ENCODE results near the gene RAPGEF5. TPM values are rescaled to one million over a fixed set of nuclear protein-coding genes. Genes with fewer than 3 reads are reported as not detected.

RAPGEF5 gene
- total and polyA plus RNA-seq, 2 experiments from 2014 or later, result 0.11 to 0.86 TPM

DNA sequence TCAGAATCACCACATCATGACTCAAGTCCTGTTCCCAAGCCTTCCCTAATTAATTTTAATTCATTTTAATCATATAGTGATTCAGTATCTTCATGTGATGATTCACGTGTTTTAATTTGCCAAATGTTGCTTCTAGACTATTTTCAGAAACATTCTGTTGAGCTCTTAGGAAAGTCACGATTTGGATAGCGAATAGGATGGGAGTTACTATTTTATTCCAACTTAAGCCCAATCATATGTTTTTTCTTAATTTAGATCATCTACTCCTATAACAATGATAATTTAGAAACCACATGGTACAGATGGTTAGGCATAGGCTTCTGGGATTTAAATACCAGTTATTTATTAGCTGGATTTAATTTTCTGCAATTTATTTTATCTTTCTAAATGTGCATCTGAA lies 49.1 kb downstream of the RAPGEF5 start:
- H3K4me2 ChIP-seq (ENCODE audit: unreplicated experiment), result no peak overlapping the region
- H3K9me3 ChIP-seq (ENCODE audit: low read depth), result no peaks in the 10 kb centered on the region
- no peak for DNase-seq
- 69 to 70% methylated on average over 3 of the region's 3 CpGs for WGBS, 2 experiments (ENCODE audit: low coverage in 1 of 2, low lambda C conversion rate in 2 of 2, missing lambda C conversion rate in 2 of 2)
- no peak overlapping the region for H3K9ac ChIP-seq
- H4K20me1 ChIP-seq (ENCODE audit: insufficient read depth), result no peaks in the 10 kb centered on the region
- in situ Hi-C loops (cut with MboI), result no loop called here
- H3F3A ChIP-seq (ENCODE audit: insufficient read depth), result no peaks in the 10 kb centered on the region
- TF ChIP-seq EZH2phosphoT487 (IDR thresholded peaks at IDR 0.05; ENCODE audit: insufficient read depth, low read depth) (no peak), EZH2 (IDR thresholded peaks at IDR 0.05; ENCODE audit: insufficient read depth, poor library complexity, severe bottlenecking) (no peak)
- H3K36me3 ChIP-seq (ENCODE audit: low read depth), result no peaks in the 10 kb centered on the region
- H3K27ac ChIP-seq, result no peak overlapping the region
- no peak overlapping the region for H3K4me3 ChIP-seq
- no peaks in the 10 kb centered on the region for H3K27me3 ChIP-seq (replicated peaks; ENCODE audit: insufficient read depth)
- no peaks in the 10 kb centered on the region for H3K9me2 ChIP-seq (ENCODE audit: insufficient read depth)
- no peak overlapping the region for H2AFZ ChIP-seq
- H3K79me2 ChIP-seq (ENCODE audit: insufficient read depth), result no peaks in the 10 kb centered on the region
- 0 out of 2 replicates have a peak, but pooled peaks cover 3% of the 10 kb centered on the region for H3K4me1 ChIP-seq (ENCODE audit: insufficient read depth)

DNA sequence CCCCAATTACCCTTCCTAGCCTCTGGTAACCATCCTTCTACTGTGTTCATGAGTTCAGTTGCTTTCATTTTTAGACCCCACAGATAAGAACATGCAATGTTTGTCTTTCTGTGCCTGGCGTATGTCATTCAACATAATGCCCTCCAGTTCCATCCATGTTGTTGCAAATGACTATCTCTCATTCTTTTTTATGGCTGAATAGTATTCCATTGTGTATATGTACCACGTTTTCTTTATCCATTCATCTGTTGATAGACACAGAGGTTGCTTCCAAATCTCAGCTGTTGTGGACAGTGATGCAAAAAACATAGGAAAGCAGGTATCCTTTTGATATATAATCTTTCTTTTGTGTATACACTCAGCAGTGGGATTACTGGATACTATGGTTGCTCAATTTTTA lies 51.2 kb downstream of the RAPGEF5 start:
- DNase-seq, result no peak
- H3K4me2 ChIP-seq (ENCODE audit: unreplicated experiment), result no peak overlapping the region
- H4K20me1 ChIP-seq (ENCODE audit: insufficient read depth), result no peaks in the 10 kb centered on the region
- H3K9me3 ChIP-seq (ENCODE audit: low read depth), result no peaks in the 10 kb centered on the region
- no peaks in the 10 kb centered on the region for H3K9me2 ChIP-seq (ENCODE audit: insufficient read depth)
- WGBS, 2 experiments (ENCODE audit: low coverage in 1 of 2, low lambda C conversion rate in 2 of 2, missing lambda C conversion rate in 2 of 2), result 37 to 54% methylated on average over 2 of the region's 2 CpGs
- H3K9ac ChIP-seq, result no peak overlapping the region
- H3K27me3 ChIP-seq (replicated peaks; ENCODE audit: insufficient read depth), result no peaks in the 10 kb centered on the region
- no peaks in the 10 kb centered on the region for H3K36me3 ChIP-seq (ENCODE audit: low read depth)
- no peak overlapping the region for H2AFZ ChIP-seq
- in situ Hi-C loops (cut with MboI), result no loop called here
- no peaks in the 10 kb centered on the region for H3F3A ChIP-seq (ENCODE audit: insufficient read depth)
- 0 out of 2 replicates have a peak, but pooled peaks cover 3% of the 10 kb centered on the region for H3K4me1 ChIP-seq (ENCODE audit: insufficient read depth)
- no peak overlapping the region for H3K4me3 ChIP-seq
- H3K79me2 ChIP-seq (ENCODE audit: insufficient read depth), result no peaks in the 10 kb centered on the region
- no peak overlapping the region for H3K27ac ChIP-seq
- TF ChIP-seq EZH2 (IDR thresholded peaks at IDR 0.05; ENCODE audit: insufficient read depth, poor library complexity, severe bottlenecking) (no peak), EZH2phosphoT487 (IDR thresholded peaks at IDR 0.05; ENCODE audit: insufficient read depth, low read depth) (no peak)

DNA sequence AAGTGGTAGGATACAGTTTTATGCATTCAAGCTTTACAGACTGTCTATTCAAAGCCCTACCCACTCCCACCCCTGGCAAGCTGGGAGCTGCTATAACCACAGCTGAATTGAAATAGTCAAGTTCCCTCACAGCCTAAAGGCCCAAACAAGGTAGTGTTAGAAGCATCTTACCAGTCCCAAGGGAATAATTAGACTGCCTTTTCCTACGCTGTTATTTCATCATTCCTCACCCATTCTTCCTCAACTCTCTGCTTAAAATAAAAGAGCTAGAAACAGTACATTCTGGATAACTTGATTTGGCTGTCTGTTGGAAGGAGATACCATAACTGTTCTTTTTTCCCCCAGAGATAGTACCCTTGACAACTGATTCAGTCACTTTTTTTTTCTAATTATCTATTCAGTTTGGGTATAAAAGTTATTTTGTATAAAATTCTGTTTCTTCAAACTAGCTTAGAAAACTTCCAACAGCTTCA lies 54.0 kb downstream of the RAPGEF5 start:
- 0 out of 2 replicates have a peak, but pooled peaks cover 3% of the 10 kb centered on the region for H3K4me1 ChIP-seq (ENCODE audit: insufficient read depth)
- H3K27me3 ChIP-seq (replicated peaks; ENCODE audit: insufficient read depth), result no peaks in the 10 kb centered on the region
- H3K79me2 ChIP-seq (ENCODE audit: insufficient read depth), result no peaks in the 10 kb centered on the region
- DNase-seq, result peak; percentile 32
- H3F3A ChIP-seq (ENCODE audit: insufficient read depth), result no peaks in the 10 kb centered on the region
- H3K9ac ChIP-seq, result no peak overlapping the region
- 36 to 41% methylated on average over 1 of the region's 1 CpG for WGBS, 2 experiments (ENCODE audit: low coverage in 1 of 2, low lambda C conversion rate in 2 of 2, missing lambda C conversion rate in 2 of 2)
- TF ChIP-seq EZH2phosphoT487 (IDR thresholded peaks at IDR 0.05; ENCODE audit: insufficient read depth, low read depth) (no peak), EZH2 (IDR thresholded peaks at IDR 0.05; ENCODE audit: insufficient read depth, poor library complexity, severe bottlenecking) (no peak)
- no peaks in the 10 kb centered on the region for H3K36me3 ChIP-seq (ENCODE audit: low read depth)
- H3K27ac ChIP-seq, result no peak overlapping the region
- in situ Hi-C loops (cut with MboI), result no loop called here
- H3K4me3 ChIP-seq, result no peak overlapping the region
- no peak overlapping the region for H3K4me2 ChIP-seq (ENCODE audit: unreplicated experiment)
- H2AFZ ChIP-seq, result no peak overlapping the region
- no peaks in the 10 kb centered on the region for H3K9me3 ChIP-seq (ENCODE audit: low read depth)
- H3K9me2 ChIP-seq (ENCODE audit: insufficient read depth), result no peaks in the 10 kb centered on the region
- no peaks in the 10 kb centered on the region for H4K20me1 ChIP-seq (ENCODE audit: insufficient read depth)

GRCh38 chr7:22302193-22302592 lies 54.8 kb downstream of the RAPGEF5 start:
- no peak overlapping the region for H3K4me2 ChIP-seq (ENCODE audit: unreplicated experiment)
- no peak for DNase-seq
- H3K36me3 ChIP-seq (ENCODE audit: low read depth), result no peaks in the 10 kb centered on the region
- H3K27me3 ChIP-seq (replicated peaks; ENCODE audit: insufficient read depth), result no peaks in the 10 kb centered on the region
- 0 out of 2 replicates have a peak, but pooled peaks cover 3% of the 10 kb centered on the region for H3K4me1 ChIP-seq (ENCODE audit: insufficient read depth)
- TF ChIP-seq EZH2 (IDR thresholded peaks at IDR 0.05; ENCODE audit: insufficient read depth, poor library complexity, severe bottlenecking), result no peak
- no peak for TF ChIP-seq EZH2phosphoT487 (IDR thresholded peaks at IDR 0.05; ENCODE audit: insufficient read depth, low read depth)
- no peaks in the 10 kb centered on the region for H3K9me3 ChIP-seq (ENCODE audit: low read depth)
- no peaks in the 10 kb centered on the region for H3K79me2 ChIP-seq (ENCODE audit: insufficient read depth)
- 66 to 74% methylated on average over 2 of the region's 2 CpGs for WGBS, 2 experiments (ENCODE audit: low coverage in 1 of 2, low lambda C conversion rate in 2 of 2, missing lambda C conversion rate in 2 of 2)
- in situ Hi-C loops (cut with MboI), result no loop called here
- no peak overlapping the region for H3K27ac ChIP-seq
- no peak overlapping the region for H3K4me3 ChIP-seq
- no peaks in the 10 kb centered on the region for H3K9me2 ChIP-seq (ENCODE audit: insufficient read depth)
- H2AFZ ChIP-seq, result no peak overlapping the region
- H3F3A ChIP-seq (ENCODE audit: insufficient read depth), result no peaks in the 10 kb centered on the region
- H4K20me1 ChIP-seq (ENCODE audit: insufficient read depth), result no peaks in the 10 kb centered on the region
- H3K9ac ChIP-seq, result no peak overlapping the region

DNA sequence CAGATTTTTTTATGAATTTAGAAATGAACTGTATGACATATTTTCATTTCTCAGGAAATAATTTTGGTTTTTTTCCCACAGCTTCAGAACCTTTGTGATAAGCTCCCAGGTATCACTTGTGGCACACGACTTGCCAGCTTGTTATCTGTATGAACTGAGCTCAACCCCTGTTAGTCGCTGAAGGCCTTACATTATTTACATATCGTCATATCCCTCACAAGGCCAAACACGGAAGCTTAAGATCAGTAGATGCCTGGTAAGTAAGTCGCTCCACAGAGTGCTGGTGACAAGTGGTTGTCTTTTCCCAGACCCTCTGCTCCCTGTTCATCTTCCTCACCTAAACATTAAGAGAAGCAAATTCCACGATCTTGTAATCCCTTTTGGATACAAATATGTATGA lies 55.2 kb downstream of the RAPGEF5 start:
- Histone ChIP-seq H3K9me2 (ENCODE audit: insufficient read depth) (no peaks in the 10 kb centered on the region), H3K27me3 (replicated peaks; ENCODE audit: insufficient read depth) (no peaks in the 10 kb centered on the region), H3K4me2 (ENCODE audit: unreplicated experiment) (no peak overlapping the region), H3K9me3 (ENCODE audit: low read depth) (no peaks in the 10 kb centered on the region), H4K20me1 (ENCODE audit: insufficient read depth) (no peaks in the 10 kb centered on the region), H3K4me3 (no peak overlapping the region), H3F3A (ENCODE audit: insufficient read depth) (no peaks in the 10 kb centered on the region), H3K4me1 (ENCODE audit: insufficient read depth) (0 out of 2 replicates have a peak, but pooled peaks cover 3% of the 10 kb centered on the region), H3K9ac (no peak overlapping the region), H2AFZ (no peak overlapping the region), H3K27ac (no peak overlapping the region), H3K79me2 (ENCODE audit: insufficient read depth) (no peaks in the 10 kb centered on the region), H3K36me3 (ENCODE audit: low read depth) (no peaks in the 10 kb centered on the region)
- 68 to 73% methylated on average over 6 of the region's 6 CpGs for WGBS, 2 experiments (ENCODE audit: low coverage in 1 of 2, low lambda C conversion rate in 2 of 2, missing lambda C conversion rate in 2 of 2)
- no peak for TF ChIP-seq EZH2phosphoT487 (IDR thresholded peaks at IDR 0.05; ENCODE audit: insufficient read depth, low read depth)
- TF ChIP-seq EZH2 (IDR thresholded peaks at IDR 0.05; ENCODE audit: insufficient read depth, poor library complexity, severe bottlenecking), result no peak
- in situ Hi-C loops (cut with MboI), result no loop called here
- DNase-seq, result no peak
